Stimulated activated naive CD8-positive, alpha-beta T cell treated with anti-CD3 and anti-CD28 coated beads, Interleukin-15, Interleukin-2, amounts not matched to agents 100 U/mL and 50 U/mL, for 24 hours (primary cell): Measurements from ENCODE around the gene TRHDE.

ENCODE experiments used
- ATAC-seq: fragments of 150-1000 bp; cut with Tn5 transposase; one replicate; pipeline ENCODE4 v1.10.0; 2021
- DNase-seq: peaks from one replicate; pipeline ENCODE4 v3.0.0; 2021

The TRHDE gene, protein sequence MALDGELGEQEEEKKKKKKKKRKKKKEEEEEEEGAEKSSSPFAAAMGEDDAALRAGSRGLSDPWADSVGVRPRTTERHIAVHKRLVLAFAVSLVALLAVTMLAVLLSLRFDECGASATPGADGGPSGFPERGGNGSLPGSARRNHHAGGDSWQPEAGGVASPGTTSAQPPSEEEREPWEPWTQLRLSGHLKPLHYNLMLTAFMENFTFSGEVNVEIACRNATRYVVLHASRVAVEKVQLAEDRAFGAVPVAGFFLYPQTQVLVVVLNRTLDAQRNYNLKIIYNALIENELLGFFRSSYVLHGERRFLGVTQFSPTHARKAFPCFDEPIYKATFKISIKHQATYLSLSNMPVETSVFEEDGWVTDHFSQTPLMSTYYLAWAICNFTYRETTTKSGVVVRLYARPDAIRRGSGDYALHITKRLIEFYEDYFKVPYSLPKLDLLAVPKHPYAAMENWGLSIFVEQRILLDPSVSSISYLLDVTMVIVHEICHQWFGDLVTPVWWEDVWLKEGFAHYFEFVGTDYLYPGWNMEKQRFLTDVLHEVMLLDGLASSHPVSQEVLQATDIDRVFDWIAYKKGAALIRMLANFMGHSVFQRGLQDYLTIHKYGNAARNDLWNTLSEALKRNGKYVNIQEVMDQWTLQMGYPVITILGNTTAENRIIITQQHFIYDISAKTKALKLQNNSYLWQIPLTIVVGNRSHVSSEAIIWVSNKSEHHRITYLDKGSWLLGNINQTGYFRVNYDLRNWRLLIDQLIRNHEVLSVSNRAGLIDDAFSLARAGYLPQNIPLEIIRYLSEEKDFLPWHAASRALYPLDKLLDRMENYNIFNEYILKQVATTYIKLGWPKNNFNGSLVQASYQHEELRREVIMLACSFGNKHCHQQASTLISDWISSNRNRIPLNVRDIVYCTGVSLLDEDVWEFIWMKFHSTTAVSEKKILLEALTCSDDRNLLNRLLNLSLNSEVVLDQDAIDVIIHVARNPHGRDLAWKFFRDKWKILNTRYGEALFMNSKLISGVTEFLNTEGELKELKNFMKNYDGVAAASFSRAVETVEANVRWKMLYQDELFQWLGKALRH

DNA sequence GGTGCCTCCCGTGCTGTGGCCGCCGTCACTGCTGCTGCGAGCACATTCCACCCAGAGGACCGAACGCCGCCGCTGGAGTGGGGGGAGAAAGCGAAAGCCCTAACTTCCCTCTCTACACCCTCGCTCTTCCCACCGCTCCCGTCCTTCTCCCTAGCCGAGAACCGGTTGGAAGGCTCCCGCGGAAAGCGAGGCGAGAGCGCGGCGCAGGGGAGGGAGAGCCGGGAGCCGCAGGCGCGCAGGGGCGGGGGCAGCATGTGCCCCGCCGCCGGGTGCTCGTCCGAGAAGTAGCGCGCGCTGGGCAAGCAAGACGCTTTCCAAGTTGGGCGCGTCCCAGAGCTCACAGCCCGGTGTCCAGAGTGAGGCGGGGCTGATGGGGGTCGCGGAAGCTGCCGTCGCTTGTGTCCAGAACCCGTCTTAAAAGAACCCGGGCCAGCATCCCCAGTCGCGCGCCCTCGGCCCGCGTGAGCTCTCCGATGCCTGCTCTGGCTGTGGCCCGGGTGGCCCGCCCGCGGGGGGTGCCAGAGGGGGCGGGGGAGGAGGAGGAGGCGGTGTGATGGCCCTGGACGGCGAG lies at the start of gene TRHDE:
TRHDE (plus strand) TSS at position 280 of the 571 bp plus-strand sequence; CDS start at position 554, 274 bp downstream.
- DNase-seq (no peak), ATAC-seq (no peak)

DNA sequence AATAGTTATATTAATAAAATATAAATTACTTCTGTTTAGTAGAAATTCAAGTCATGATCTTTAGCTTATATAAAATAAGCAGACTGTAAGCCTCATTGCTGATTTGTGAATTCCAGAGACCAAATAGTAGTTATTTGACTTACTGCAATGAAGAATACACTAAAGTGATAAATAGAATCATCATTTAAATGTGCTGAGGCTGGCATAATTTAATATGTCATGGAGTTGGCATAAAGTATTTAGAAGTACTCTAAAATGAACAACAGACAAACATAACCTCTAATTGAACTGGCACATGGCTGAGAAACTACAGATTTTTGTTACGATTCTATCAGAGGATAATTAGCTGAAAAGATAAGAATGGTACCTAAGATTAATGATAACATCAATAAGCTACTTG lies 45.7 kb upstream of the TRHDE start:
- DNase-seq (no peak), ATAC-seq (no peak)

DNA sequence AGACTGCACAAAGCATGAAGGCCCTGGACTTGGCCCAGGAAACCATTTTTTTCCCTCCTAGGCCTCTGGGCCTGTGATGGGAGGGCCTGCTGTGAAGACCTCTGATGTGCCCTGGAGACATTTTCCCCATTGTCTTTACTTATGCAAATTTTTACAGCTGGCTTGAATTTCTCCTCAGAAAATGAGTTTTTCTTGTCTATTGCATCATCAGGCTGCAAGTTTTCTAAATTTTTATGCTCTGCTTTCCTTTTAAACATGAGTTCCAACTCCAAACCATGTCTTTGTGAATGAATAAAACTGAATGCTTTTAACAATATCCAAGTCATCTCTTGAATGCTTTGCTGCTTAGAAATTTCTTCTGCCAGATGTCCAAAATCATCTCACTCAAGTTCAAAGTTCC lies 43.7 kb upstream of the TRHDE start:
- no peak for ATAC-seq
- DNase-seq, result no peak

- DNase-seq (no peak), ATAC-seq (no peak)
These were observed 41.6 kb upstream of the TRHDE start for GRCh38 chr12:72230589-72230988.

DNA sequence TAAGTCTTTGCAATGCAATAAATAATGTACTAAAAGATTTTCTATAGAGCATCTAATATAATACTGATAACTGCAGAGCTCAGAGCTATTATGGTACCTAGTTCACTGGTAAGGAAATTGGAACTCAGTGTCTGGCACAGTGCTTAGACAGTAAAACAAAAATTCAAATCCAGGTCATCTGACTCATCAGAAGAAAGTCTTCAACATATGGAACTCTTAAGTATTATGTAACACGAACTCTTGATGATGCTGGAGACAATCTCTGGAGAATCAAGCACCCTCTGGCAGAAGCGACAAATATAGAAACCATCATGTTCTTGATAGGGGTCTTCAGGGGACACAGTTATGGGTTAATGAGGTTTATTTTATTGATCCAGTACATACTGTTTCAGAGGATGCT lies 37.3 kb upstream of the TRHDE start:
- ATAC-seq (no peak), DNase-seq (no peak)

DNA sequence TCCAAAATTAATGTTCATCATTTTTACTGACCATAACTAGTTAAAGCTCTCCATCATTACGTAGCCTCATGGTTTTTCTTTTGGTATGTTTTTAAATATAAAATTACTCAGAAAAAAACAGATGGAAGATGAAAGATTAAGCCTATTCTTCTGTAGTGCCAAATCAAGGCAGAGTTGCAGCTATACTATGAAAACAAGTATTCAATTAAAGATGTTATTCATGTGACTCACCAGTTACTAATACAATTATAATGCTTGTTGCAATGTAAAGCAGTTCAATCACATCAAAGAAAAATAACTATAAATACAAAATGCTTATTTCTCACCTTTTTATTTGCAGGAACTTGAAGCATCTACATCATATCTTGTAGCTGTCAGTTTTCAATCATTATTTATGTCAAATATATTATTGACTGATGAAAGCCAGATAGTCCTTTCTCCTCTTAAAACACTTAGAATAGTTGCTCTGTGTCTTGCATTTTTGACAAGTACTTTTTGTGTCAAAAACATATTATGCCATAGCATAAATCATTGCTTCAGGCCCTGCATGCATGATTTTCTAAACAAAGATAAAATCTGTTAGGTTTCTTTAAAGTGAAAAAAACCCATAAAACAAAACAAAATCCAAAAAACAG lies 36.0 kb upstream of the TRHDE start:
- DNase-seq, result no peak
- no peak for ATAC-seq

DNA sequence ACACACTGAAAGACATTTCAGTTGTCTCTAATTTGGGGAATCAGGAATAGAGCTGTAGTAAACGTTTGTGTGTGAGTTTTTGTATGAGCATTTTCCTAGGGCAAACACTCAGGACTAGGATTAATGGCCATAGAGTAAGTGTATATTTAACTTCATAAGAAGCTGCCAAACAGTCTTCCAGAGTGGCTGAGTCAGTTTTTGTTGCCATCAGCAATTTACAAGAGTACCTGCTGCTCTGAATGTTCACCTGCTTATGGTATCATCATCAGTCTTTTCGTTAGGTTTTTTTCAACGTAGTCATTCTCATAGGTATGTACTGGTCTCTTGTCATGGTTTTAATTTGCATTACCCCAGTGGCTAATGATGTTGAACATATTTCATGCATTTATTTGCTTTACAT lies 30.6 kb upstream of the TRHDE start:
- DNase-seq, result no peak
- ATAC-seq, result no peak

DNA sequence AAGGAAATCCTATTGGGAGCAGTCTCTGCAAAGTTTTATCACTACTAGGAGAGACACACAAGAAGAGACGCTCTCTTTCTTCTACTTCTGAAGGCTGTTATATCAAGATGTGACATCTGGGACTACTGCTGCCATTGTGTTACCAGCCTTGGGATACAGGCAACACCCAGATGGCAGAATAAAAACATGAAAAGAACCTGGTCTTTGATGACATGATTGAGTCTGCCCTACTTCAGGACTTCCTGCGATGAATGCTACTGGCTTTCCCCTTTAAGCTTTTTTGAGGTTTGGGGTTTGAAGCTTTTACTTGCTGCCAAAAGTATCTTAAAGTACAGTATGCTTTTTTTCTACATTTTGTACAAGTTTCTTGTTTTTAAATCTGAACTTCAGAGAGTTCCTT lies 29.2 kb upstream of the TRHDE start:
- DNase-seq (no peak), ATAC-seq (no peak)

- DNase-seq (no peak), ATAC-seq (no peak)
These were observed 25.8 kb upstream of the TRHDE start for GRCh38 chr12:72246370-72246769.

DNA sequence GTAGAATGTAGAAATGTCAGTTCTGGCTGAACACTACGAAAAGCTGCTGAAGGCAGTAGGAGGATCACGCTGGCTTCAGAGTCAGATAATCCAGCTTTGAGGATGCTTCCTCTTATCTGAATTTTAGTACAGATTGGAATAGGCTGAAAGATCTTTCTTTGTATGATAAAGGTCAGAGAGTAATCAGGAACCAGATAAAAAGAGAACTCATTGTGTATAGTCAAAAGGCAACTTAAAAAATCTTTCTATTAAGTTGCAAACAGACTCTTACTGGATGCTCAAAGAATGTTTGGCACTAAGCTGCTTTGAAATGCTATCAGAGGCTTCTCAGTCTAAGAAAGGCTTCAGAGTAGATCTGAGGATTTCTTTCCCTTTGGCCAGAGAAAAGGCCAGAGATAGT lies 21.8 kb upstream of the TRHDE start:
- ATAC-seq (no peak), DNase-seq (no peak)

DNA sequence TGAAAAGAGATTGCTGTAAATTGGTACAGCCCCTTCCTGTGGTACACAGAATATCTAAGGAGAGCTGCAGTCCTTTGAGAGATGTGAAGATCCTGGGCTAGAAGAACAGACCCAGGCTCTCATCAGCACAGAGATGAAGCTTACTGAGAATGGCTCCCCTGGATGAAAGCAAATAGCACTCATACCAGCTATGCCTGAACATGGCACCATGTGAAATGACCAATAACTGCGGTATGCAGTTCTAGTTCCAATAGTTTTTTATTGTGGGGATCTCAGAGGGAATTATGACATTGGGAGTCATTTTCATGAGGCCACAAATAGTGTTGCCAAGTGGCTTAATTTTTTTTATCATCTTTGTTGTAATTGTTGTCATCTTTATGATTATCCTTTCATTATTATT lies 15.4 kb upstream of the TRHDE start:
- DNase-seq, result no peak
- no peak for ATAC-seq

- DNase-seq (no peak), ATAC-seq (no peak)
These were observed 10.3 kb upstream of the TRHDE start for GRCh38 chr12:72261885-72262284.

DNA sequence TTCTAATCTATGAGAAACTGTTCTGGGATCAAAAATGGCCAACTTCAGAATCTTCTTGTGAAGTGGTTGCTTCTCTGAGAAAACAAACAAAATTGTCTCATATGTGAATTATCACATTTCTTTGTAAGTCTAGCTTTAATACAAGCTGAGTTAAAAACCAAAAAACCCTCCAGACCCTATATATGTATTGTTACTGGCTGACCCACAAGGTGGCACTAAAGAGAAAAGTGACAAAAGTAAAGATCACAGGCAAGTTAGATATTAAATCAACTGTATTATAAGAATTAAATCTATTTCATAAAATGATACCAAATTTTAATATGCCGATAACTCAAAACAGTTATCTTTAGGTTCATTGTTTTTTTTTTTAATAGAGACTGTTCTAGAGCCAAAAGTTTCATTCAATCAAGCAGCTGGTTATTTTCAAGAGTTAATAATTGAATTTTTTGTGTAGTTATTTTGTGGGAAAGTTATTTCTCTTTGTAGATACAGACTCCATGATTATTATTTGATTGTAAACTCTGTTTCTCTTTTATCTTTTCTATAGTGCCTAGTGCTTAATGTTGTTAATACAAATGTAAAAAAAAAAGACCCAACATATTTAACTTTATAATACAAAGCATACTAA lies 7.5 kb upstream of the TRHDE start:
- DNase-seq (no peak), ATAC-seq (no peak)

GRCh38 chr12:72267974-72268373 lies 4.2 kb upstream of the TRHDE start:
- no peak for DNase-seq
- ATAC-seq, result no peak

- ATAC-seq, result no peak
- DNase-seq, result no peak
These were observed 3.8 kb upstream of the TRHDE start for GRCh38 chr12:72268386-72268785.

DNA sequence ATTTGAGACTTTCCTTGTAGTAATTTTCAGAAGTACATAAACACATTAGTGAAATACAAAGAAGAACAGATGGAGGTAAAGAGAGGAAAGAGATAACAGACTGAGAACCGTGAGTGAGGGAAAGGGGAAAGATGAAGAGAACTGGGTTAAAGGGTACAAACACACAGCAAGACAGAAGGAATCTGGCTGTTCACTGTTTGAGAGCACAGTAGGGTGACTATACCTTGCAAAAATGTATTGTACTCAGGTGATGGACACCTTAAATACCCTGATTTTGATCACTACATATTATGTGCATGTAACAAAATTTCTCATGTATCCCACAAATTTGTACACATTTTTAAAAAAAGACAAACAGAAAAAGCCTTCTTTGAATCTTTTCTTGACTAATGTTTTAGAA lies 2.7 kb upstream of the TRHDE start:
- no peak for DNase-seq
- ATAC-seq, result no peak

DNA sequence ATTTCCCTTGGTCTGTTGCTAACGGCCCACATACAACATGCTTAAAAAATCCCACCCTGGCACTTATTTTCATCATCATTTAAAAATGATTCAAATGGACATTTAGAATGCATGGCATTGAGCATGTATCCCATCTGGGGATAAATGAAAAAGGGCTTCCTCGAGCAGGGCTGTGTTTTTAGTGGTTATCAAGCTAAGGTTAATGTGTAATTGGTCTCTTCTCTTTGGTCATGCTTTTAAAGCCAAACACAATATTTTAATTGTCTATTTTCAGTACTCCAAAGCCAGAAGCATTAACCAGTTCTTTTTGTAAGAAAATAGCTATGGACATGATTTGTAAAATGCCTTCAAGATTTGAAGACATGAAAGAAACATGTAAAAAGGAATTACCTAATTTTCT lies 1.9 kb upstream of the TRHDE start:
- no peak for ATAC-seq
- no peak for DNase-seq

DNA sequence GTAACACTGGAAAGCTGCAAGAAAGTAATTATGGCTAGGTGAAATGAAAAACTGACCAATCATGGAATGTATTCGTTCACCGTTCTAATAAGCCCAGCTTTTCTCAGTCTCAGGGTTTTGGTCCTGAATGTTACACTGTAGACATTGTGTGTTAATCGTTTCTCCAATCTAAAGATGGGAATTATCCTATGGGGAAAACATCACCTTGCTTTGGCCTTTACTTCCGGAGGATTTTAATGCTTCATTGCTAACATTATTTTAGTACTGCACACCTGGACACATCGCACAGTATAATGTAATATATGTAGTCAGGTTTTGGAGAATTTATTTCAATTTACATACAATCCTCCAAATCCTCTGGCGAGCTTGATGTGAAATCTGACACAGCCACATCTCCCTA lies 1.2 kb upstream of the TRHDE start:
- ATAC-seq, result no peak
- DNase-seq, result no peak

- peak; percentile 3 for DNase-seq
- ATAC-seq, result no peak
These were observed 599 bp upstream of the TRHDE start for GRCh38 chr12:72271451-72272090.

DNA sequence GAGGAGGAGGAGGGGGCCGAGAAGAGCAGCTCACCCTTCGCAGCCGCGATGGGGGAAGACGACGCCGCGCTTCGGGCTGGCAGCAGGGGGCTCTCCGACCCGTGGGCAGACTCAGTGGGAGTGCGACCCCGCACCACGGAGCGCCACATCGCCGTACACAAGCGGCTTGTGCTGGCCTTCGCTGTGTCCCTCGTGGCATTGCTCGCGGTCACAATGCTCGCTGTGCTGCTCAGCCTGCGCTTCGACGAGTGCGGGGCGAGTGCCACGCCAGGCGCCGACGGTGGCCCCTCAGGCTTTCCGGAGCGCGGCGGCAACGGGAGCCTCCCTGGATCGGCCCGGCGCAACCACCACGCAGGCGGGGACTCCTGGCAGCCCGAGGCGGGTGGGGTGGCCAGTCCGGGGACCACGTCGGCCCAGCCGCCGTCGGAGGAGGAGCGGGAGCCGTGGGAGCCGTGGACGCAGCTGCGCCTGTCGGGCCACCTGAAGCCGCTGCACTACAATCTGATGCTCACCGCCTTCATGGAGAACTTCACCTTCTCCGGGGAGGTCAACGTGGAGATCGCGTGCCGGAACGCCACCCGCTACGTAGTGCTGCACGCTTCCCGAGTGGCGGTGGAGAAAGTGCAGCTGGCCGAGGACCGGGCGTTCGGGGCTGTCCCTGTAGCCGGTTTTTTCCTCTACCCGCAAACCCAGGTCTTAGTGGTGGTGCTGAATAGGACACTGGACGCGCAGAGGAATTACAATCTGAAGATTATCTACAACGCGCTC lies 745 bp downstream of the TRHDE start:
- peak; percentile 28 for ATAC-seq
- DNase-seq, result no peak

GRCh38 chr12:72273499-72273837 lies 1.3 kb downstream of the TRHDE start:
- DNase-seq, result no peak
- ATAC-seq, result no peak
